HG03378 (cell line): ENCODE measurements around the gene COMMD7.
"Not testable (repeated sequence)": the region's sequence is repeated elsewhere in the genome, so short reads cannot be mapped to it uniquely, and the experiment has no call there.

ENCODE experiments used
- ATAC-seq: cut with Tn5 transposase; IDR thresholded peaks from one replicate; pipeline ENCODE4 v1.9.1; 2021; ENCODE audit warnings: mild to moderate bottlenecking, moderate library complexity; ENCODE audit not compliant: unreplicated experiment

Gene COMMD7

DNA sequence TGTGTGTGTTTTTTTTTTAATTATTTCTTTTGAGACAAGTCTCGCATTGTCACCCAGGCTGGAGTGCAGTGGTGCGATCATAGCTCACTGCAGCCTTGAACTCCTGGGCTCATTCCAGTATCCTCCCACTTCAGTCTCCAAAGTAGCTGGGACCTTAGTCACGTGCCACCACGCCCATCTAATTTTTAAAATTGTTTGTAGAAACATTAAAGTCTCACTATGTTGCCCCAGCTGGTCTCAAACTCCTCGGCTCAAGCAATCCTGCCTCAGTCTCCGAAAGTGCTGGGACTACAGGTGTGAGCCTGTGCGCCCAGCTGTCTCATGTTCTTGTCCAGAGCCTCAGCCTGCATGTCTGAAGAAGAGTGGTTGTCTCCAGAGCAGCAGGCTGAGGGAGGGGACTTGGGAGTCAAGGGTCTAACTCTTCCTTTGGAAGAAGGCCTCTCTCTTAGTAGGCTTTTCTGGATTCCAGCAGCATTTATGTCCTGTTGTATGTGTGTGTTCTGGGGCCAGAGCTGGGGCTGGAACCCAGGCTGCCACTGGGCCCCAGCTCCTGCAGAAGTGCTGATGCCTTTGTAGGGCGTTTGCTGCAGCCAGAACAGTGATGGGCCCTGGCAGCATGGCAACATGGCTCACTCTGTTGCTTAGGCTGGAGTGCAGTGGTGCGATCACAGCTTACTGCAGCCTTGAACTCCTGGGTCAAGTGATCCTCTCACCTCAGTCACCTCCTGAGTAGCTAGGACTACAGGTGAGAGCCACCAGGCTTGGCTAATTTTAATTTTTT is 24.3 kb upstream of the COMMD7 start:
- ATAC-seq = no peak

DNA sequence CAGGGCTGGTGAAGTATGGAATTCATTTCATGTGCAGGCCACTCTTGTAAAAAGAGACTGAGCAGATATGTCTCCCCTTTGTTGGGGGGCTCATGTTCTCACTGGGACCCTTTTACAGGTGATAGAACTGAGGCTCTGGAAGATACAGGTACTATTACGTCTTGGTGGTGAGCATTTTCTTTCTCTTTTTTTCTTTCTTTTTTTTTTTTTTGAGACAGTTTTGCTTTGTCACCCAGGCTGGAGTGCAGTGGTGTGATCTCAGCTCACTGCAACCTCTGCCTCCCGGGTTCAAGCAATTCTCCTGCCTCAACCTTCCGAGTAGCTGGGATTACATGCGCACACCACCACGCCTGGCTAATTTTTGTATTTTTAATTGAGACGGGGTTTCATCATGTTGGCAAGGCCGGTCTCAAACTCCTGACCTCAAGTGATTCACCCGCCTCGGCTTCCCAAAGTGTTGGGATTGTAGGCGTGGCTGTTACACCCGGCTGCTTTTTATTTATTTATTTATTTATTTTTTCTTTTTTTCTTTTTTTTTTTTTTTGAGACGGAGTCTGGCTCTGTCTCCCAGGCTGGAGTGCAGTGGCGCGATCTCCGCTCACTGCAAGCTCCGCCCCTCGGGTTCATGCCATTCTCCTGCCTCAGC is 22.1 kb upstream of the COMMD7 start:
- not testable (repeated sequence) for ATAC-seq

DNA sequence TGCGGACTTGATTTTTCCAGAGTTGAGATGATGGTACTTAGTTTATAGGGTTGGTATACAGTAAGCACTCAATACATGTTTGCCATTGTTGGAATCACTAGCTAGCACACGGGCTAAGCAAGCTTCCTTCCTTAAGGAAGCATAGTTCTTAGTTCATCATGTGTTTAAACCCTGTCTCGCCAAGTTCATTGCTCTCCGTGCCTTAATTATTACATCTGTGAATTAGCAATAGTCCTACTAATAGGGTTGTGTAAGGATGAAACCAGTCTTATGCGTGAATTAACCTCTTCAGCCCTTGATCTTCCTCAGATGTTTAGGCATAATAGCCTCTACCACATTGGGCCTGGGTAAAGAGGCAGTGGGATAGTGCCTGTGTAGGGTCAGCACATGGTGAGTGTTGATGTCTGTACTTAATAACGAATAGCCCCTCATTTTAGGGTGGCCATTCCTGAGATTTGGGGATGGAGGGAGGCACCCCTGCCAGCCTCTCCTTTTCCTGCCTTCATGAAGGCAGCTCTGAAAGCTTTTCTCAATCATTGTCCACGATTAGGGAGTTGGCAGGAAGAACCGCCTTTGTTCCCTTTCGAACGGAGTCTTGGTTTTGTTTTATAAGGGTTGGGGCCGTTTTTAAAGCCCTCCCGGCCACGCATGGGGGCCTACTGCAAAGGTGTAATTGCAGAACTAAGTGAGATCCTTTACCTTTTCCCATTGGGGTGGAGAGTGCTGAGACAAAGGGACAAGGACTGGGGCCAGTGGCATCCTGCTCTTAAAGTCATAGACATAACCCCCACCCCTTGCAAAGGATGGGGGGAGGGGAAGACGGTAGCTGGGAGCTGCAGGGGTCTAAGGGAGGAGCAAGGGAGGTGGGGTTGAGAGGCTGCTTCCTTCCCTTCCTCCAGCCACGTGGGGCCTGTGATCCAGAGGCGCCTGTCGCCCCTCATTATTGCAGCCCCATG is 21.0 kb upstream of the COMMD7 start:
- no peak for ATAC-seq

DNA sequence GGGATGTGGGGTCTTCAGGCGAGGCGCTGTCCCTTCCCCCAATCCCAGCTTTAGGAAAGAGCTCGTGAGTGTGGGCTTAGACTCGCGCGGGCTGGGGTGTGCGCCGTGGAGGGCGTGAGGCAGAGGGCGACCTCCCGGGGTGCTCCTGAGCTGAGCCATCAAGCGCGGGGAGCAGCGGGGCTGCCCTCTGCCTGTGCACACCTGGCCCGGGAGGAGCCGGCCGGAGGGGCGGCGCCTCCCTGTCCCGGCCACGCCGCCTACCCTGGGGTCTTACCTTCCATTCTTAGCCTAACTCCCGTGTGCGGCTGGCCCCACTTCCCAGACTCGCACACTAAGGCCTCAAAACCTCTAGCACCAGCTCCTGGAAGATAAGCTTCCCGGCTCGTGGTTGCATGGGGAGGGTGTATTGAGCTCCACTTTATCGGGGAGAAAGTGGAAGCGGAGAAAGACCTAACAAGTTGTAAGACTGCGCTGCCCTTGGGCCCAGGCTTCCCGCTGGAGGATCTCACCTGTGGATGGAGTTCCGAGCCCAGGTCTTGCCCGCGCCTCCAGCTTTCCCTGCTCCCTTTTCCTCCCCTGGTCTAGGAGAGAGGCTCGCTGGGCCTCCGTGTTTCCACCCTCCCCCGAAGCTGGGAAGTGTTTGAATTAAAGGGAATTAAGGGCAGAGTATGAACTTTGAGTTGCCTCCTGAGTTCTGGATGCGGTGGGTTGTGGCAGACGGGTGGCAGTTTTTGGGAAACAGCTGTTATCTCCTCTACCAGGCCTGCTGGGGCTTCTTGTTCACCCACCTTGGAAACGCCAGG is 20.1 kb upstream of the COMMD7 start:
- ATAC-seq = no peak

DNA sequence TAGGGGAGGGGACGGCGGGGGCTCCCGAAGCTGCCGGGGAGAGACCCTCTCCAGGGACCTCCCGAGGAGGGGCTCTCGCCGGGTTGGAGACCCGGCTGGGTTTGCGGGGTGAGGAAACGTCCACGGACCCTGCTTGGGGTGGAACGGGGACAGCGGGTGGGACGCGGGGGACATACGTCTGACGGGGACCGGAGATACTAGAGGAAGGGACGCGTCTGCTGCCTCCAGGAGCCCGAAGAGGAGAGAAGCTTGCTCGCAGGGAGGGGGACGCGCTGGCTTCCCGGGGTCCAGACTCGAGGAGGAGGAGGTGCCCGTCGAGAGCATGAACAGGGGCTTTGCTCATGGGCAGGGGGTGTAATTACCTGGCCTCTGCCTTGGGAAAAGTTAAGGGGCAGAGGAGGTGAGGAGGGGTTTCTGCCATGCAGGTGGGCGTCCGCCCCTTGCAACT is 19.5 kb upstream of the COMMD7 start:
- ATAC-seq = no peak

DNA sequence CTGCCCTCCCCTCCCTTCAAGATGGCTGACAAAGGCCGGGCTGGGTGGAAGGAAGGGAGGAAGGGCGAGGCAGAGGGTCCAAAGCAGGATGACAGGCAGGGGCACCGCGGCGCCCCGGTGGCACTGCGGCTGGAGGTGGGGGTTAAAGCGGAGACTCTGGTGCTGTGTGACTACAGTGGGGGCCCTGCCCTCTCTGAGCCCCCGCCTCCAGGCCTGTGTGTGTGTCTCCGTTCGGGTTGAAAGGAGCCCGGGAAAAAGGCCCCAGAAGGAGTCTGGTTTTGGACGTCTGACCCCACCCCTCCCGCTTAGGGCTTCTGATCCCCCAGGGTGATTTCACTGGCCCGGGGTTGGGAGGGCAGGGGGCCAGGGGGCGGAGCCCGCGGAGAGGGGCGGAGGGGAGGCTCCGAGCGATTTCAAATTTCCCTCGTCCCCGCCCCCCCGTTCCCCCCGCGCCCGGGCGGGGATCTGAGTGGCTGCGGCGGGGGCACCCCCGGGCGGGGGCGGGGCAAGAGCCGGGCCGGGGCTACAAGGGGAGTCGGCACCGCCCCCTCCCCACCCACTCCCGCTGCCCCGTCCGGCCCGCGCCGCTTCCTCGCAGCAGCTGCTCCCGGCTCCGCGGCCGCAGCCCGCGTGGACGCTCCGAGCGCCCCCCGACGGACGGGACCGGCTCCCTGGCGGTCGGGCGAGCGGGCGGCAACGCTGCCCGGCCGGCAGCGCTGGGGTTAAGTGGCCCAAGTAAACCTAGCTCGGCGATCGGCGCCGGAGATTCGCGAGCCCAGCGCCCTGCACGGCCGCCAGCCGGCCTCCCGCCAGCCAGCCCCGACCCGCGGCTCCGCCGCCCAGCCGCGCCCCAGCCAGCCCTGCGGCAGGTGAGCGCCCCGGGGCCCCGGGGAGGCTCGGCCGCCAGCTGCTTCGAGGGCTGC is 18.8 kb upstream of the COMMD7 start, which contains the start of gene DNMT3B:
TSS of gene DNMT3B (plus strand) at position 555 of the 923 bp plus-strand sequence. CDS start 17,939 bp downstream, outside the sequence.
- ATAC-seq = peak; percentile 47

DNA sequence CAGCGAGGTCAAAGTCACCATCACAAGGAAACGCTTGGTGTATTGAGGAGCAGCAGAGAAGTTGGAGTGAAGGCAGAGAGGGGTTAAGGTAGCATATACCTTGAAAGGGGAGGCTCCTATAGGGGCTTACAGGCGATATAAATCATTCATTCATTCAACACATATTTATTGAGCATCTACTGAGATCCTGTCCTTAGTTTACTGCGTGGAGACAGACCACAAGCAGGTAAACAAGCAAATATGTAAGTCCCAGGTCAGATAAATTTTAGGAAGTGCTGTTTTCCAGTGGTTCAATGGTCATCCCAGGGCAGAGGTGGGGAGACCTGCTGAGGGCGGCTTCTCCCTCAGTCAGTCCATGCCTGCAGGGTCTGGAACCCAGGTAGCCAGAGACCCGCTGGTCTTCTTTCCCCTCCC is 18.2 kb upstream of the COMMD7 start:
- no peak for ATAC-seq

DNA sequence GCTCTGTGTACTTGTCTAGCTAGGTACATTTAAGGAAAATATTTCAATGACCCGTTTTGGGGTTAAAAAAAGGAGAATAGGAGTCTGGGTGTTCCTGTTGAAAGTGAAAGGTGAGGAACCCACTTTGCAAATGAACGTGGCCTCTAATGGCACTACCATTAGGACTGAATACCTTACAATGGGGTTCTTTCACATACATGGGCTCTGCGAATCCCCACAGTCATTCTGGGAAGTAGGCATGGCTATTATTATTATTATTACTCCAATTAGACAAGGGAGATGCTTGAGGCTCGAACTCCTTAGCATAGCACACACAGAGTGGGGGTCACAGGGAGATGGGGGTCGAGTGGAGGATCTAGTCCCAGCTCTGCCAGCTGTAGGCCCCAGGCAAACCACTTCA is 12.9 kb upstream of the COMMD7 start:
- no peak for ATAC-seq

DNA sequence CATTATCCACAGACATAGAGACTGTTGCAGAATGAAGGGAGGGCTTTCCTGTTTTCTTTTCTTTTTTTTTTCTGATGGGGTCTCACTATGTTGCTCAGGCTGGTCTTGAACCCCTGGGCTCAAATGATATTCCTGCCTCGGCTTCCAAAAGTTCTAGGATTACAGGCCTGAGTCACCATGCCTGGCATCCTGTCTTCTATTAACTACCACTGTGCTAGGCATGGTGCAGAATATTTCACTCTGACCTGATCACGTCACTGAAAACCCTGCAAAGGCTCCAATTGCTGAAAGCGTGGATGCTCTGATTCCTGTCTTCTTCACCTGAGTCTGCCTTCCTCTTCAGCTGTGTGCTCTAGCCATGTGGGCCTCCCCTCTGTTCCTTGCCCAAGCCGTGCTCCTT is 10.5 kb upstream of the COMMD7 start:
- ATAC-seq = no peak

DNA sequence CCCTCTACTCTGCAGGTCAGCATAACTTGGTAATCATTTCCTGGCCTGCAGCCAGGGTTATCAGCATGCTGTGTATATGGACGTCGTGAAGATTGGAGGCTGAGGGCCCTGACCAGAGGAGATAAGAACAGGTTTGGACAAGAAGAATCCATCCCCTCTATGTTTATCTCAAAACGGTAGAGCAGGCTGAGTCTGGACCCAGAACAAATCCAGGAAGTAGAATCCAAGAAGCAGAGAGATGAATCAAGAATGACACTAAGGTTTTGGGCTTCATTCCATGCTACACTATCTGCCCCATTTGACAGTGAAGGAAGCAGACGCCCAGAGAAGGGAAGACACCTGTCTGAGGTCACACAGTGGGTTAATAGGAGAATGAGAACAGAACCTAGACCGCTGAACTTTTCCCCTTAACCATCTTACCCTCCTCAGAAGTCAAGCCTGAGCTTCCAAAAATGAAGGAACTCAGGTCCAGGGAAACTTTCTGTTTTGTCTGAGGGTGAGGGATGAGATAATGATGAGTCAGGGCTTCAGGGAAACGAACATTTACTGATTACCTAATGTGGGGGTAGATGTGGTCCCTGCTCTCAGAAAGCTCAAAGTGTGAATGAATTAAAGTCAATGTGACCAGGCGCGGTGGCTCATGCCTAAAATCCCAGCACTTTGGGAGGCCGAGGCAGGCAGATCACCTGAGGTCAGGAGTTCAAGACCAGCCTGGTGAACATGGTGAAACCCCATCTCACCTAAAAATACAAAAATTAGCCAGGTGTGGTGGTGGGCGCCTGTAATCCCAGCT is 9.4 kb upstream of the COMMD7 start:
- no peak for ATAC-seq

DNA sequence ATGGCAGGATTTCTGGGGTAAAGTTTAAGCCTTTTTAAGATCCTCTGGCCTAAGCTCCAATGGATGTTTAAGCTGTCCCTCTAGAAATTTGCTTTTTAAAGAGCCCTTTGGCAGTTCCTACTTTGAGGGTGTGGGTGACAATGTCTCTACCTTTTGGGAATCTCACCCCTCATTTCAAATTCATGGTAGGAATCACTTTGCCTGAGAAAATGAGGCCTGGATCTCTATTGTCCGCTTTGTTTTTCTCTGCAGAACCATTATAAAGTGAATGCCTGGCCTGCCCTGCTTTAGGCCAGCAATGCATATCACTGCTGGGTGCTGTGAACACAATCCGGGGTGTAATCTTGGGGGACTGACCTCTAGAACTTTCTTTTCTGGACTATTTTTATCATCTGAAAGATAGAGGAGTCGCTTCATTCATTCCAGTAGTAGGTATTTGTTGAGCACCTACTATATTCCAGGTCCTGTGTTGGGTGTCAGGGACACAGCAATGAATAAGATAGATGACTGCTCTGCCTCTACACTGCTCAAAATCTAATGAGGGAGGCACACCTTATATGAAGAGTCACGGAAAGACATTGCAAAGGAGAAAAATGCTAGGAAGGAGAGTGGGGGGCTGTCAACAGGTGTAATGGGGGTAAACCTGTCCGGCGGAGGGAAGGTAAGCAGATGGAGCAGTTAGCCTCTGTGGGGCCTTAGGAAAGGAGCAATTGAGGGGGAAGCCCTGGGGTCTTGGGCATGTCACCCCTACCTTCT is 8.6 kb upstream of the COMMD7 start:
- ATAC-seq = no peak

DNA sequence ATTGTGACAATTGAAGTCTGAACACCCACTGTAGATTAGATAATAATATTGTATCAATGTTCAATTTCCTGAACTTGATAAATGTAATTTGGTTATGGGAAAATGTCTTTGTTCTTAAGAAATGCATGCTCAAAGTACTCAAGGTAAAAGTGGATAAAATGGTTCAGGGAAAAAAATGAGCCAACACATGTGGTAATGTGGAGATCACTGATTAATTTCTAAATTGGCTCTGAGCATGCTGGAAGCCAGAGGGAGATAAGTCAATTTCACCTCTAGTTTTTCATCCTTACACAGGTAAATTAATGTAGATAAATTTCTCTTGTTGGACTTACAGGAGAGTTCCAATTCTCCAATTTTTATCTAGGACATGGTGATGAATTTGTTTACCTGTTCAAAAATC is 8.0 kb upstream of the COMMD7 start:
- ATAC-seq = no peak

DNA sequence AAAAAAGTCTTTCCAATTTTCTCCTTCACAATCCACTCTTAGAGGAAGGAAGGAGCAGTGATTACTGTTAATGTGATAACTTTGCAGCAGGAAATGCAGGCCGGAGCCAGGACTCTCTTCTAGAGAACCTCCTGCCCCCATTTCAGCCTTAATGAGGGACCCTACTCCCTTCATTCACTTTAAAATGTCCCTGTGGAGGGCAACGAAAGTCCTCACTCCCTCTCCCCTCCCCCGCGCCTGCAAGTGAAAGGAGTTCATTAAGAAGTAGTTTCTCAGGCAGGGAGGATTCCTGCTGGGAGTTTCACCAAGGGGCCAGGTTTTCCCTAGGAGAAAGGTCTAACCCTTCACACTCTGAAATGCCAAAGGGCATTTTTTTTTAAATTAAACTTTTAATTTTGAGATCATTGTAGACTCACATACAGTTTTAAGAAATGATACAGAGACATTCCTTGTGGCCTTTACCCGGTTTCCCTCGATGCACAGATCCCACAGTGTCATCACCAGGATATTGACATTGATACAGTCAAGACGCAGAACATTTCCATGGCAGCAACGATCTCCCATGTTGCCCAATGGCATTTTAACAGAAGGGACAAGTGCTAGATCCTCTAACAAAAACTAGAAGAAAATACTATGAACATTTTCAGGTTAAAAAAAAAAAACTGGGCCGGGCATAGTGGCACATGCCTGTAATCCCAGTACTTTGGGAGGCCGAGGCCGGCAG is 6.8 kb upstream of the COMMD7 start:
- ATAC-seq = no peak

DNA sequence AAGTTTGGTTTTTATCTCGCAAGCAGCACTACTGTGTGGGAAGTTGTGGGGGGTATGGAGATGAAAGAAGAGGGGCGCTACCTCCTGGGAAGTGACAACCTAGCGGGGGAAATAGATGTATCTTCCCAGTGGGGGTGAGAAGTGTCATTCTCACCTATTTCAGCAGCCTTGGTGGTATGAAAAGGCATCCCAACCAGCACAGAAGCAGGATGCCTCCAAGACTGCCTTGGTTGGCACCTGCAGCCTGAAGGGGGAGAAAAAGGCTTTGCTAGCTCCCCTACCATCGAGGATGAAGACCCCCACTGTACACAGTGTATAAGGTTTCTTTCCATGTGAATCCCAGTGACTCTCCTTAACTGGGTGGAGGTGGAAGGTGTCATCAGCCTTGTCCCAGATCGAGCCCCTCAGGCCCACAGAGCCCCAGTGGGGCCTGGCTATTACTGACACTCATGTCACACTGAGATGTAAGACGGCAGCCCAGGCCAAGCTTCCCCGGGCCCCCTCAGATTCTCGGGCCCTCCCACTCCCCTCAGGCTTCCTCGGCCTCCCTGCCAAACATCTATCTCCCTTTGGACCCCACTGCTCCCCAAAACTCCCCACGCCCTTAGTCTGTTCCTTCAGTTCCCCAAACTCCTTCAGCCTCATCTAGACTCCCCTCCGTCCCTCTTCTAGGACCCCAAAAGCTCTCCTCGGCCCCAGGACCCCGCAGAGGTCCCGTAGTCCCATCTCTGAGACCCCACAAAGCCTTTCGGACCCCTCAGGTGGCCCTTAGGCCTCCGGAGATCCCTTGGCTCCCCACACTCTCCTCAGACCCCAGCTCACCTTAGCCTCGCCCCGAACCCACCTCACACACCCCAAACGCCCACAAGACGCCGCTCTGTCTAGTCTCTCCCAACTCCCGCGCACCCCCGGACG is 688 bp downstream of the COMMD7 start:
- no peak for ATAC-seq

DNA sequence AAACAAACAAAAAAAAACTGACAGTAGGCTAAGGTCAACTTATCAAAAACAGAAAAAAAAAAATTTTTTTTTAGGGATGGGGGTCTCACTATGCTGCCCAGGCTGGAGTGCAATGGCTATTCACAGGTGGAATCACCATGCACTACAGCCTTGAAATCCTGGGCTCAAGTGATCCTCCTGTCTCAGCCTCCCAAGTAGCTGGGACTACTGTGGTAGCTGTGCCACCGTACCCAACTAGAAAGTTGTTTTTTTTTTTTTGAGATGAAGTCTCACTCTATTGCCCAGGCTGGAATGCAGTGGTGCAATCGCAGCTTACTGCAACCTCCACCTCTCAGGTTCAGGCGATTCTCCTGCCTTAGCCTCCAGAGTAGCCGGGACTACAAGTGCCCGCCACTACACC is 2.1 kb downstream of the COMMD7 start:
- no peak for ATAC-seq
